Measurements from ENCODE around the gene ABHD11. TPM values are rescaled to one million over a fixed set of nuclear protein-coding genes. Genes with fewer than 3 reads are reported as not detected.

Gene ABHD11
- total RNA-seq, 1 donor from 2014 or later: 33.9 TPM

DNA sequence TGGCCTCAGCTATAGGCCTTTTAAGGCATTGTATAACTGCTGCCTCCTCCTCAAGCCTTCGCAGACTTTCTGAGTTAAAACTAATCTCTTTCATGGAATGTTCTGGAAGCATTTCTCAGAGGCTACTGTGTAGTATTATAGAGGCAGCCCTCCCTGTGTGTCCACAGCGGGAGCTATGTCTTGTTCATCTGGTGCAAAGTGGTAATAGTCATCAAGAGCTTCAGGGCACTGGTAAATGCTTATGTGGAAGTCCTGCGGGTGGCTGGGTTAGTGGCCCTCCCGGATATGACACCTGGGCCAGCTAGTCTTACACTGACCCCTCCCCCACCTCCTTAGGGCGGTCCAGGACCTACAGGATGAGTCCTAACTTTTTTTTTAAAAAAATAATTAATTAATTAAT lies 2.2 kb upstream of the ABHD11 start:
- Mint-ChIP-seq H3K27ac (peak overlapping the region; percentile 94), H3K4me1 (peaks cover 39% of the 10 kb centered on the region), H3K4me3 (peak overlapping the region; percentile 50), H3K36me3 (peaks cover 2% of the 10 kb centered on the region), H3K27me3 (ENCODE audit: low read depth) (peaks cover 23% of the 10 kb centered on the region), H3K9me3 (no peaks in the 10 kb centered on the region)
- no peak for DNase-seq (ENCODE audit: low spot score in 2 of 2, unreplicated experiment in 2 of 2)
- TF ChIP-seq, protein P1, sequence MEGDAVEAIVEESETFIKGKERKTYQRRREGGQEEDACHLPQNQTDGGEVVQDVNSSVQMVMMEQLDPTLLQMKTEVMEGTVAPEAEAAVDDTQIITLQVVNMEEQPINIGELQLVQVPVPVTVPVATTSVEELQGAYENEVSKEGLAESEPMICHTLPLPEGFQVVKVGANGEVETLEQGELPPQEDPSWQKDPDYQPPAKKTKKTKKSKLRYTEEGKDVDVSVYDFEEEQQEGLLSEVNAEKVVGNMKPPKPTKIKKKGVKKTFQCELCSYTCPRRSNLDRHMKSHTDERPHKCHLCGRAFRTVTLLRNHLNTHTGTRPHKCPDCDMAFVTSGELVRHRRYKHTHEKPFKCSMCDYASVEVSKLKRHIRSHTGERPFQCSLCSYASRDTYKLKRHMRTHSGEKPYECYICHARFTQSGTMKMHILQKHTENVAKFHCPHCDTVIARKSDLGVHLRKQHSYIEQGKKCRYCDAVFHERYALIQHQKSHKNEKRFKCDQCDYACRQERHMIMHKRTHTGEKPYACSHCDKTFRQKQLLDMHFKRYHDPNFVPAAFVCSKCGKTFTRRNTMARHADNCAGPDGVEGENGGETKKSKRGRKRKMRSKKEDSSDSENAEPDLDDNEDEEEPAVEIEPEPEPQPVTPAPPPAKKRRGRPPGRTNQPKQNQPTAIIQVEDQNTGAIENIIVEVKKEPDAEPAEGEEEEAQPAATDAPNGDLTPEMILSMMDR (IDR thresholded peaks at IDR 0.05; ENCODE audit: unreplicated experiment): no peak

DNA sequence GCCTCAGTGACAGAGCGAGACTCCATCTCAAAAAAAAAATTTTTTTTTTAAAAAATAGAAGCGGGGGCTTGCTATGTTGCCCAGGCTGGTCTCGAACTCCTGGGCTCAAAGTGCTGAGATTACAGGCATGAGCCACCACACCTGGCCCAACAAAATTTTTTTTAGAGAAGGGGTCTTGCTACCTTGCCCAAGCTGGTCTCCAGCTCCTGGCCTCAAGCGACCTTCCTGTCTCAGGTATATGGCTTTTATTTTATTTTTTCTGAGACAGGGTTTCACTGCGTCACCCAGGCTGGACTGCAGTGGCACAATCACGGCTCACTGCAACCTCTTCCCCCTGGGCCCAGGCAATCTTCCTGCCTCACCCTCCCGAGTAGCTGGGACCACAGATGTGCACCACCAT lies 1.6 kb upstream of the ABHD11 start:
- no peaks in the 10 kb centered on the region for H3K9me3 Mint-ChIP-seq
- peaks cover 23% of the 10 kb centered on the region for H3K27me3 Mint-ChIP-seq (ENCODE audit: low read depth)
- no peak for DNase-seq (ENCODE audit: low spot score in 2 of 2, unreplicated experiment in 2 of 2)
- TF ChIP-seq, protein P1 (IDR thresholded peaks at IDR 0.05; ENCODE audit: unreplicated experiment): no peak
- H3K27ac Mint-ChIP-seq: peak overlapping the region; percentile 94
- H3K4me3 Mint-ChIP-seq: peak overlapping the region; percentile 50
- peaks cover 2% of the 10 kb centered on the region for H3K36me3 Mint-ChIP-seq
- peaks cover 39% of the 10 kb centered on the region for H3K4me1 Mint-ChIP-seq

DNA sequence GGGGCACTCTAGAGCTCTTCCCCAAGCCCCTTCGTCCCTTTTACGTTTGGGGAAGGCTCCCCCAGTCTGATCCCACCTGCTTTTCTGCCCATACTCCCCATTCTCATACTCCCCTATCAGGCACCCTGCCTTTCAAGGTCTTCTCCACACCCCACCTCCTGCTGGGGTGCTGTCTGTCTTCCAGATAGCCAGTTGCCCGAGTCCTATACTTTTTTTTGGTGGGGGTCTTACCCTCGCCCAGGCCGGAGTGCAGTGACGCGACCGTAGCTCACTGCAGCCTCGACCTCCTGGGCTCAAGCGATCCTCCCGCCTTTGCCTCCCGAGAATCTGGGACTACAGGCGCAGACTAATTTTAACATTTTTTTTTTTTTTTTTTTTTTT lies 775 bp upstream of the ABHD11 start:
- Mint-ChIP-seq H3K4me1 (peaks cover 39% of the 10 kb centered on the region), H3K9me3 (no peaks in the 10 kb centered on the region), H3K27me3 (ENCODE audit: low read depth) (peaks cover 23% of the 10 kb centered on the region), H3K27ac (peak overlapping the region; percentile 97), H3K36me3 (peaks cover 2% of the 10 kb centered on the region), H3K4me3 (peak overlapping the region; percentile 85)
- DNase-seq (ENCODE audit: low spot score in 2 of 2, unreplicated experiment in 2 of 2): no peak
- TF ChIP-seq, protein P1 (IDR thresholded peaks at IDR 0.05; ENCODE audit: unreplicated experiment): no peak

DNA sequence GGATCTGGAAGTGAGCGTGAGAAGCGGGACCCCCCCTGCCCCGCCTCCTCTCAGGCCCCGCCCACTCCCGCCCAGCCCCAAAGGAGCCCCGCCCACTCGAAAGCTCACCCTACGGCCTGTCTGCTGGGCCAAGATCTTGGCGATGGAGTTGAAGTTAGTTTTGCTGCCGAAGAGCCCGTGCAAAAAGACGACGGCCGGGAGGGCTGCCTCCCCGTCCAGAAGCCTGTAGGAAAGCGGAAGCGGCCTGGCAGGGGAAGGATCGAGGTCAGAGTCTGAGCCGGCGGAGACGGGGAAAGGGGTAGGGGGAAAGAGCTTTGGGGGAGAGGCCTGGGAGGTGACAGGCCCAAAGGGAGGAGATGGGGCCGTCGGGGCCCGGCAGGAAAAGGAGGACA lies 386 bp downstream of the ABHD11 start:
- TF ChIP-seq, protein P1 (IDR thresholded peaks at IDR 0.05; ENCODE audit: unreplicated experiment): no peak
- Mint-ChIP-seq H3K9me3 (no peaks in the 10 kb centered on the region), H3K4me1 (peaks cover 29% of the 10 kb centered on the region), H3K4me3 (peak overlapping the region; percentile 85), H3K27me3 (ENCODE audit: low read depth) (peaks cover 14% of the 10 kb centered on the region), H3K36me3 (peaks cover 2% of the 10 kb centered on the region), H3K27ac (peak overlapping the region; percentile 96)
- DNase-seq (ENCODE audit: low spot score in 2 of 2, unreplicated experiment in 2 of 2): peak in 1 of 2 experiments; percentile 51

DNA sequence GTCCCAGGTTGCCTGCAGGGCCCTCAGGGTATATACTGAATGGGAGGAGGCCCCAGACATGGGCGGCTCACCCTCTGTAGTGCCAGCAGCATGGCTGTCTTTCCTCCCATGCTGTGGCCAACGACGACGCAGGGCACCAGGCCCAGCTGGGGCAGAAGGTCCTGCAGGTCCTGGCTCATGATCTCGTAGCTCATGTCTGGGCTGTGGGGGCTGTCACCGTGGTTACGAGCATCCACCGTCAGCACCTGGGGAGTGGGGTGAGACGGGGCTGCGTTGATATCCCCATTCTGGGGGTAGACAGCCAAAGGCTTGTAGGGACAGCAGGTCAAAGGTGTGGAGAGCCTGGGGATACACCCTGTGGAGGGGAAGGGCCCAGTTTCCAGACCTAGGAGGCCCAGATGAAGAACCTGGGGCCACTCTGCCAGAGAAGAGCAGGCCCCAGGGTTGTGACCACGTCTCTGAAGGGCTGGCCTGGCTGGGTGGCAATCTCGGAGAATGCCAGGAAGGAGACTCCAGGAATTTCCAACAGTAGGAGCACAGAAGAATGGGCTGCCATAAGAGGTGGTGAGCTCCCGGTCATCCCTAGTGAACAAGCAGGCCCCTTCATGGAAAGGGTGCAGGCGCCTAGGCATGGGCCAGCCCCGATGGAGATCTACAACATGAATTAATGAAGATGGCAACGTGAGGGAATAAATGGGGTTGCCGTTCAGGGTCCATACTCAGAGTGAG lies 947 bp downstream of the ABHD11 start:
- Mint-ChIP-seq H3K9me3 (no peaks in the 10 kb centered on the region), H3K4me1 (peaks cover 24% of the 10 kb centered on the region), H3K4me3 (peak overlapping the region; percentile 85), H3K36me3 (peaks cover 2% of the 10 kb centered on the region), H3K27me3 (ENCODE audit: low read depth) (peaks cover 10% of the 10 kb centered on the region), H3K27ac (peak overlapping the region; percentile 96)
- no peak for DNase-seq (ENCODE audit: low spot score in 2 of 2, unreplicated experiment in 2 of 2)
- TF ChIP-seq, protein P1 (IDR thresholded peaks at IDR 0.05; ENCODE audit: unreplicated experiment): no peak

All from mesothelial cell of epicardium (in vitro differentiated cells).